AG20443 (cell line): Measurements from ENCODE around the gene TRMT10A.
A peak's percentile ranks its signal among the peaks of the same experiment; 100 is the strongest.

Experiments used
- DNase-seq: peaks from one replicate; pipeline ENCODE4 v3.0.0; 2012; ENCODE audit warnings: low spot score, mixed read lengths

TRMT10A gene, protein sequence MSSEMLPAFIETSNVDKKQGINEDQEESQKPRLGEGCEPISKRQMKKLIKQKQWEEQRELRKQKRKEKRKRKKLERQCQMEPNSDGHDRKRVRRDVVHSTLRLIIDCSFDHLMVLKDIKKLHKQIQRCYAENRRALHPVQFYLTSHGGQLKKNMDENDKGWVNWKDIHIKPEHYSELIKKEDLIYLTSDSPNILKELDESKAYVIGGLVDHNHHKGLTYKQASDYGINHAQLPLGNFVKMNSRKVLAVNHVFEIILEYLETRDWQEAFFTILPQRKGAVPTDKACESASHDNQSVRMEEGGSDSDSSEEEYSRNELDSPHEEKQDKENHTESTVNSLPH

DNA sequence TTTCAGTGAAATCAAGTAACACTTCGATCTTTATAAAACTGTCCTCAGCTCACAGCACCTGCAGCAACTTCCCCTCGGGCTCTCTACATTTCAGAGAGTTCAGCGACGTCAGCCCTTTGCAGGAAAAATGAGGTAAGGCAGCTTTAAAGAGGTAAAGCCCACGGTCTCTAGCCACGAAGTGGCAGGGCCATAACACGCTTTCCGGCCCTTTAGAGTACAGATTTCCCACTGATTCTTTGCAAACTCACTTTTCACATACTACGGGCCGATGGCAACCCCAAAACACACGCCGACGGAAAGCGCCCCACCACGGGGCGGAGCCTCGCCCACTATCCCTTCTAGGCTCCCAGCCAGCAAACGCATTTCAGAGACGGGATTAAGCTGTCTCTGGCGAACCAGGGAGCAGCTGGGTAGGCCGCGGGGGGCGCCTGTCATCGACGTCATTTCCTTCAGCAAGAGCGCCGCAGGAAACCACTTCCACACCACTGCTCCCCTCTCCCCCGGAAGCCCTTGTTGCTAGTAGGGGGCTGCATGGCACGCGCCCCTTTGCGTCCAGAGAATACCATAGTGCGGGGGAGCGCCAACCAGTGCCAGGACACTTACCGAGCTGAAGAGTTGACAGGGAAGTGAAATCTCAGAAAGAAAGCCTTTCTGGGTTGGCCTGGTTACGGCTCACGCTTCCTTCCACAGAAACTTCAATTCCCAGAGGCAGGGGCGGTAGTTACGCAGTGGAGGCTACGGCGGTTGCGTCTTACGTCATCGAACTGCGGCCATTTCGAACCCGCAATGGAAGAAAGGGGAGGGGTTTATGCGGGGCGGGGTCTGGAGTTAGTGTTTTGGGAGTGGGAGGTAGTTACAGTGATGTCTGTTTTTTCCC lies at the start of gene TRMT10A:
TSS of gene TRMT10A (minus strand) at position 730 of the 877 bp plus-strand sequence. CDS start 4,701 bp downstream, outside the sequence.
- peak; percentile 95 for DNase-seq

DNA sequence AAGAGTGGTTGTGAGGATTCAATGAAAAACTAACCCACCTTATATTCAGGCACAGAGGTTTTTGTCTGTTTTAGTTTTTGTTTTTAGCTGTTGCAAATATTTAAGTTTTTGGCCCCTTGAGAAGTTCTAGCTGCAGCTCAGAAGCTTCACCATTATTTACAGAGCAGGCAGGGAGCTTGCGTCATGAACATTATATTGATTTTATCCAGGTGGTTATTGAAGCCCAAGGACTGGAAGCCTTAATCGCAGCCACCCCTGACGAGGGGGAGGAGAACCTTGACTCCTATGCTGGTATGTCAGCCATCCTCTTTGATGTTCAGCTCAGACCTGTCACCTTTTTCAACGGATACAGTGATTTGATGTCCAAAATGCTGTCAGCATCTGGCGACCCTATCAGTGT lies 48.9 kb upstream of the TRMT10A start:
- DNase-seq = no peak

DNA sequence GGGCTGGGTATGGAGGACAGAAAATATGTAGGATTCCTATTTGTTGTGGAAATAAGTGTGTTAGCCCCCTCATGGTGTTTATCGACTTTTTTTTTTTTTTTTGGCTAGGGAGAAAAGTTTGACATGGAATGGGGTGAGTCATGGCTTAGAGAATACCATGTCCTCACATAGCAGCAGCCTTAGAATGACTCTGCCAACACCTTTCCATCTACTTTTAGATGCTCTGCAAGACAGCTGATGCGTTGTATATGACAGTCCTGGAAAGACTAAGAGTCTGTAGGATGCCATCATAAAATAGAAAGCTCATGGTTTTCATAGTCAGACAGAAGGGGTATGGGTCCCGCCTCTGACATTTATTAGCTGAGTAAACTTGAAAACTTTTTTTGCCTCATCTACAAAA lies 48.4 kb upstream of the TRMT10A start:
- no peak for DNase-seq

DNA sequence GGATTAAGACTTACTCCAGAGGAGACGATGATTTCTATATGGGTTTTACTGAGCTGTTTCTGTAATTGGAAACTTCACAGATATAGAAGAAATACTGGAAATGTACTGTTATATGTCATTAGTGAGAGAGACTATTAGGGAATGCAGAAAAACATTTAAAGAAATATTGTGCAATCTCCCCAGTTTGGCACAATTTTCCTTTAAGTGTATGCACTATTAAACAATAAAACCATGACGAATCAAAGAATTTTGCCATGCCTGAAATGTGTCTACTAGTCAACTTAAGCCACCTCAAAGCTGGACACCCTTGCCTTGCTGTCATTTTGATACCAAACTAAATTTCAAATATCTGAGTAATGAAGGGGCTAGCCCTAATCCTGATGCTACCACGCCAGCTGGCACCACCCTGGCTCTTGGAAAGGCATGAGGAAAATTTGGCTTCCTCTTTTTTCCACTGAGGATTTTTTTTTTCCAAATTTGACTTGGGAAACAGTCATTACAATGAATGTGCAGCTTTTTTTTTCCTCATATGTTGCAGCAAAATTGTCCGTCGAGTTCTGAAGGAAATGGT lies 46.9 kb upstream of the TRMT10A start:
- no peak for DNase-seq

DNA sequence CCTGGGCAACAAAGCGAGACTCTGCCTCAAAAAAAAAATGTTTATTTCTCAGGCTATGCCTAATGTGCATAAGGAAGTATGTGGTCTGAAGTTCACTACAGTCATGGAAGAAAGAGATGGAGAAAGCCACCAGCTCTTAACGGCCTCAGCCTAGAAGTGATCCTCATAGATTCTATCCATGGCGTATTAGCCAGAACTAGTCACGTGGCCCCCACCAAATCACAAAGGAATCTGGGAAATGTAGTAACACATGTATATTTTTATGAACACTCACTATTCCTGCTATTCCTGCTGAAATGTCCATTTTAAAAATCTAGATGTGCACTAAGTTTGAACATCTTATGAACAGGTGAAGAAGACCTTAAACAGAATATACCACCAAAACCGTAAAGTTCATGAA lies 44.6 kb upstream of the TRMT10A start:
- no peak for DNase-seq

DNA sequence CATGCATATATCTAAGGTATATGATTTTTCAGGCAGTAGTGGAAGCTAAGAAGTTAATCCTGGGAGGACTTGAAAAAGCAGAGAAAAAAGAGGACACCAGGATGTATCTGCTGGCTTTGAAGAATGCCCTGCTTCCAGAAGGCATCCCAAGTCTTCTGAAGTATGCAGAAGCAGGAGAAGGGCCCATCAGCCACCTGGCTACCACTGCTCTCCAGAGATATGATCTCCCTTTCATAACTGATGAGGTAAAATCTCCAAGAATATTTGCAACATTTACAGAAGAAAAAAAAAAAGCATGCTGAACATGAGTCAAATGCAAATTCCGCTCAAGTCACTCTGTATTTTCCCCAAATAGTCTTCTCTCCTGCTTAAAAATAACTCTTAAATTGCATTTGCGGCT lies 42.9 kb upstream of the TRMT10A start:
- no peak for DNase-seq

DNA sequence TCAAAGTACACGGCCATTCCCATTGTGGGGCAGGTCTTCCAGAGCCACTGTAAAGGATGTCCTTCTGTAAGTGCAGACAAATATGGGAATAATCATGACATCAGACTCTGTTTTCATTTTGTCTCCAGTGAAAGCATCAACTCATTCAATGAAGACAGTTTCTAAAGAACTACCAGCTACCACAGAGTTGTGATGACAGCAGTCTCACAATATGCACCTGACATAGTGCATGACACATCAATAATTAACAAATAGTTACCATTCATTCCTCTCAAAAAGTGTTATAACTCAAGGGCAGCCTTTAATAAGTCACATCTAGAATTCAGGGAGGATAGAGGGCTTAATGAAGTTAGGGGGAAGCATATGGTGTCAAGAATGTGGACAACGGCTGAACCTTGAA lies 31.0 kb upstream of the TRMT10A start:
- no peak for DNase-seq

DNA sequence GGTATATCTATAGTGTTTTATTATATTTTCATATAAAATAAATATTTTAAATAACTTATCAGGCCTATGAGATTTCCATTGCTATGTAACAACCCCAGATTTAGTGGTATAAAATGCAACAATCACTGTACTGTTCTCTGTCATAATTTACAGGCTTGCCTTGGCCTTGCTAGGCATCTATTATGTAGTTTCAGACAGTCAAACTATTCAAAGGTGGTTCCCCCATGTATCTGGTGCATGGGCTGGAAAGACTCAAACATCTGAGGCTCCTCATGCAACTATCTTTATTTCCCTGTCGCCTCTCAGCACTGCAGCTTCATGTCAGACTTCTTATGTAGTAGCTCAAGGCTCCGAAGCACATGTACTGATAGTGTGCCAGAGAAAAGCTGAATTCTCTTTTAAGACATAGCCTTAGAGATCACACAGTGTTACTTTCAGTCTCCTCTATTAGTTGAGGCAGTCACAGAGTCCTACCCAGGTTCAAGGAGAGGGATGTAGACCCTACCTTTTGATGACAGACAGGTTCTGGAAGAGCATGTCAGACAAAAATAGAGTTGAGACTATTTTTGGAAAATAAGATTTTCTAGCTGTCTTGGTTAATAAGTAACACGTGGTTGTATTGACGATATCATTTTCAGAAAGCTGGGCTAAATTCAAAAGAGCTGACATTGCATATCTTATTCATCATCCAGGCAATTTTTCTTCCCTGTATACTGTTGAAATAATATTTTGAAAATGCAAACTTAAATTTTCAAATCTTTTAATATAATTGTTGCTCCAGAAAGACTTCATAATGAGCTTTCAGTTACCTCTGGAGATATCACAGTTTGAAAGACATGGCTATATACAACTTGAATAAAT lies 30.2 kb upstream of the TRMT10A start:
- DNase-seq = no peak

DNA sequence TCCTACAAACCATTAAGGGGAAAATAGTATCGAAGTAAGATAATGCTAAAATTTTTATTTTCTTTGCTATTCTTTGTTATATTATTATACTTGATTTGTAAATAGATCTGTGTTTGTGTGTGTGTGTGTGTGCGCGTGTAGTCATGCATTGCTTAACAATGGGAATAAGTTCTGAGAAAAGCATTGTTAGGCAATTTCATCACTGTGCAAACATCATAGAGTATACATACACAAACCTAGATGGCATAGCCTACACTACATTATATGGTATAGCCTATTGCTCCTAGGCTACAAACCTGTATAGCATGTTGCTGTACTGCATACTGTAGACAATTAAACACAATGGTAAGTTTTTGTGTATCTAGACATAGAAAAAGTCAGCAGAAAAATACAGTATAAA lies 27.9 kb upstream of the TRMT10A start:
- no peak for DNase-seq

DNA sequence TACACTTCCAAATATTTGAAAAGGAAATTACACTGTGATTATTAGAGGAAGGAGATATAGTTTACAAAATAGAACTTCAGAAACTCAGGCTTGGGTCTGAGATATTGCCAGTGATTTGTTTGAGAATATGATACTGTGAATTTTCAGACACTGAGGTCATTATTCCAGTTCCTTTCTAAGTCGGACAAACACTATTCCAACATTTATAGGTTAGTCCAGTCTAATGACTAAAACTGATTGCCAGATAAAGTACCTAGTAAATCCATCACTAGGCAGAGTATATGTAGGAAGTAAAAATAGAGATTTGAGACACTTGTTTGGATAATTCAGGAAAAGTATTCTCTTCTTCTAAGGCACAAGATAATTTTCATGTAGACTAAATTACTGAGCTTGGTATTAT lies 24.0 kb upstream of the TRMT10A start:
- no peak for DNase-seq

DNA sequence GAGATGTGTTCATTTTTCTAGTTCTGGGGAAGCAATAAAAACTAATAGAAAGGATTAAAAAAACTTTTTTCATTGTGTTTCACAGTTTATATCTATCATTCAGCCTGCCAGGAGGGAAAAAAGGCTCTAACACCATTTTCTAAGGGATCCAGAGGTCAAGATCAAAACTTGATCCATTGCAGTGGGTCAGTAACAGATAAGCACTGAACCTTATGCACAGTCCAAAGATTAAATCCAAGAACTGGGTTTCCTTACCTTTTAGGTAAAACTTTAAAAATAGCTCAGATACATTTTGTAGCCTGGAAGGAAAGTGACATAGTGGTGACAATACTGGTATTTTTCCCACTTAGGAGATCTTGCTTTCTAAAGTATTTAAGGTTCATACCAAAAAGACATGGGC lies 23.5 kb upstream of the TRMT10A start:
- DNase-seq = no peak

DNA sequence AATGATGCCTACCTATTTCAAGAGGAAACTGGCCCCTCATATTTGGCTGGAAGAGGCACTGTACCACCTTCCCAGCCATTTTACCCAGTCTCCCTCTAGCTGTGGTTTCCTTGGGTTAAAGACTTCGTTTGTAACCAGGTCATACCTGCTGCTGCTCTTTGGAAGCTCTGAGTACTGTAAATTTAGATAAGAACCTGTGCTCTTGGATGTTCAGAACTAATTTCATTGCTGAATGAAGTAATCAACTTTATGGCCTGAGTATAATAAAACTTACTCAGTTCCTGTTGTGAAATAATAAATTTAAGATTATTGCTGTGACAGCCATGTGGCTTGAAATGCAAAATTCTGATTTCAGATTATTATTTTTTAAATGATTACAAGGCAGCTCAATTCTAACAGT lies 23.0 kb upstream of the TRMT10A start:
- DNase-seq = no peak

DNA sequence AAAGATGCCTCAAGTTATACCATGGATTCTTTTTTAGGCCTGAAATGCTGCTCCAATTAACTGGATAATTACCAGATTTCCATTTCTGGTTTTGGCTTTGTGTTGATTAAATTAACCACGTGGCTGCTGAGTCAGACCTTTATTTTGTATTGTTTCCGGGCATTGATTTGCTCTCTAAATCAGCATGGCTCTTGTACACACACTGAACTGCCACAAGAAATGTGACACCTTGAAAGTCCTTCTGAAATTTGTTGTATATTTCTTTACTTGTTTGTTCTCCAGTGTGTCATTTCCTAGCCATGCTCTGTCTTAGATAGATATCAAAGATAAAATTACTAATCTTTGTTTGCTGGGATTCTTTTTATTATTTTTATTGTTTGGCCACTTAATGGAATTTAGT lies 22.5 kb upstream of the TRMT10A start:
- no peak for DNase-seq

DNA sequence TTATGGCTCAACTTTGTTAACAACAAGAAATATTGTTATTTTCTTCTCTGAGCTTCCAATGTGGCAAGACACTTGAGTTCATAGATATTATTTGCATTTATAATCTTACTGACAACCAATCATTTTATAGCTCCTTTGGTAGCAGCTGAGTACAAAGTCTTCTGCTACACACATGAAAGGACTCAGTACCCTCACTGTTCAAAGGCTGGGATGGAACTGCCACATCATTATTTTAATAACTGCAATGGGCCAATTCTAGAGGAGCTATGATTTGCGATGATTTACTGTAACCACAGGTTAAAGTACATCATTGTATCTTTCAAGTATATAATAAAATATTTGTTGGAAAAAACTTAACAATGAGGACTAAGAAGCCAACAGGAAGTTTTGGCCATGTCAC lies 21.7 kb upstream of the TRMT10A start:
- DNase-seq = no peak

DNA sequence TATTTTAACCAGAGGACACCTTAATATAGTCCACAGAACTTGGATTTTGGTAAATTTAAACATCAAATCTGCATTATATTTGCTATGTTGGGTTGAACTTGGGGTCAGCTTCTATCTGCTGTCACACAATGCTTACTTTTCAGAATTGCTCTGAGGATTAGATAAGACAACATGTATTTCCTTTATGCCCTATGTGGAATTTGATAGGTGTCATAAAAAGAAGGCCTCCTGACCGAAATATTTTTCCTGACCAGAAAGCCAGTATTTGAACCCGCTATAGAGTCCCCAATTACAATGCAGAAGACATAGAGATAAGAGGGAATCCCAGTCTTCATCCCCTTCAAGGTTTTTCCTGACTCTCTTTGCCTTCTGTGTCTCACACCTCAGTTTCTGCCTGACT lies 14.9 kb upstream of the TRMT10A start:
- no peak for DNase-seq

DNA sequence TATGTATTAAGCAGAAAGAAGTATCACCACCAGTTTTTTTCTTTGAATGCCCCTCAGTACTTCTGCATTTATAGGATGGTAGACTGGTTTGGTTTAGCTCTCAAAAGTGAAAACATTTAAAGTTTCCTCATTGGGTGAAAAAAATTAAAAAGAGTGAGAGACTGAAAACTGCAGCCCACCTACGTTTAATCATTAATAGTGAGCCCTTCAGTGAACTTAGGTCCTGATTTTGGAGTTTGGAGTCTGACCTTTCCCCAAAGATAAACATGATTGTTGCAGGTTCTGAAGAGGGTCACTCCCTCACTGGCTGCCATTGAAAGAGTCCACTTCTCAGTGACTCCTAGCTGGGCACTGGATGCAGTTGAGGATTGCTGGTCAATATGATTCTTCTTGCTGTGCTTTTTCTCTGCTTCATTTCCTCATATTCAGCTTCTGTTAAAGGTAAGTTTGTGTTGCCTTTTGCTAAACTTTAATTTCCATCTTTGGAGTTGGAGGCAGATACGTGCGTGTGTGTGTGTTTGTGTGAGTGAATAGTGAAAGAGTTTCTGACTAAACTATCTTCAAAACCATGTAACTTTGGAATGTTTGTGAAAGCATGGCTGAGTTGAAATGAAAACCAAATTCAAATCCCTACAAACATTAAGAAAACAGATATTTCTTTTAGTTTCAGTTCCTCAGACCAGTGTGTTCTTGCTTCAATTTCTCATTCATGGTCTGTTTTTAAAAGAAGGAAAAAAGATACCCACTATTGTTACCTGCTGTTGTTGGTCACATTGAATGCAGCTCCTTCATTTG lies 10.9 kb upstream of the TRMT10A start, which contains the start of gene MTTP:
TSS of gene MTTP (plus strand) at position 295 of the 795 bp plus-strand sequence. CDS start at position 381, 86 bp downstream.
- DNase-seq = no peak

DNA sequence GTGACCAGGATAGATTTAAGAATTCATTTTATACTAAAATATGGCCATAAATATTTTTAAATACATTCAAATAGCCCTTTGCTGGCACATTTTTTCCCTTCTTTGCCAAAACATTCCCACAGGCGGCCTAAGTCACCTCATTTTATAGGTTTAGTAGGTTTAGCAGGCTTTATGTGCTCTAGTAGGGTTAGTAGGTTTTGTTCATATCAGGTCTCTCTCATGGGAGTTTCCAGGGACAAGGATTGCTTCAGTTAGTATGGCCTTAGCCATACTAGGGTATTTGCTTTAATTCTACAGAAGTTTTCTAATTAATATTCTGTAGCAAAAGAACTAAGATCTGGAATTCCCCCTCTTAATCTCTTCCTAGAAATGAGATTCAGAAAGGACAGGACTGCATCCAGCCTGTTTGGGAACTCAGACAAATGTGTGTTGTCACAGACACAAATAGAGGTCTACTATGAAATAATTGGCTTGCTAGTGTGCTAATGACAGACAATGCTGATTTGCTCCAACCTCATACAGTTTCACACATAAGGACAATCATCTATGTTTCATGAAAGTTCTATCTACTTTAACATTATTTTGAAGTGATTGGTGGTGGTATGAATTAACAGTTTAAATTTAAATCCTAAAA lies 10.0 kb upstream of the TRMT10A start:
- DNase-seq = no peak

DNA sequence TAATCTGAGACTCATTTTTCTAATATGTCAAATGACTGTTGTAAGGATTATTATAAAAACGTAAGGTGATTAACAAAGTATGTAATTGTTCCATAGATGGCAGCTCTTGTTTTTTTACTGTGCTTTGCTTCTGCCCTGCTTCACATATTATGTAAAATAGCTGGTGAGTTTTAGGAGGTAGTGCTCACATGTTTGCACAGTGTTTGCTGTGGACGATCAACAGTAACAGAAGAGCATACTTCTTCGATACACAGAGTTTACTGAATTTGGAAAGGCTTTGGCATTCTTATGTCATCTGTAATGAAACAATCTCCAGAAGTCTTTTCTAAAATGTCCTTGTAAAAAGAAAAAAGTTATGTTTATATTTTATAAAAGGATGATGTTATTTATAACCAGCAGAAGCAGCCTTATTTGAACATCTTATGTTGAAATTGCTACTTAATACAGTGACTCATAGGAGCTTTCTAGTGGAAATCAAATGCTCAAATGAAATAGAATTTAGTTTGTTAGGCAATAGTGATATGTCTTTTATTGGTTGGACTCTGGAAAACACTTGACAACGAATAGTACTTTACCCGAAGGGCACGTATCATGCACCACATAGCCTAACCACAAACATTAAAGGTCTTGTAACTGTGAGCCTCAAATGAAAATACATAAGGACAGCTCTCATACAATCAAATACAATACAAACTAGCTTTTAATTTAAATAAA lies 8.8 kb upstream of the TRMT10A start:
- no peak for DNase-seq

DNA sequence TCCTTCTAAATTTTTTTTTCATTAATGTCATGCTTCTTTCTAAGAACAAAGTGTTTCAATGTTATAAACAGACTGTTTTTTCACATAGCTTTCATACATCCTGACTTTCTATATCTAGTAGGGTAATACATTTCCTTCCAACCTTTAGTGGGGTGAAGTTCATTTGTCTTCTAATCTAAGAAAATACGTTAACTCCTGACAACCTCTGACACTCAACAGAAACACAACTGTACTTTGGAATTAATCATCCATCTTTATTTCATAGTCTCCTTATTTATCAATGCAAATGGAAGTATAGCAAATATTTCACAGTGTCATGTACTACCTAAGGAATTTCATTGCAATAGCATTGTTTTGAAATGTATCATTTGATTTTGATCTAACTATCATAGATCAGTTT lies 8.0 kb upstream of the TRMT10A start:
- no peak for DNase-seq

DNA sequence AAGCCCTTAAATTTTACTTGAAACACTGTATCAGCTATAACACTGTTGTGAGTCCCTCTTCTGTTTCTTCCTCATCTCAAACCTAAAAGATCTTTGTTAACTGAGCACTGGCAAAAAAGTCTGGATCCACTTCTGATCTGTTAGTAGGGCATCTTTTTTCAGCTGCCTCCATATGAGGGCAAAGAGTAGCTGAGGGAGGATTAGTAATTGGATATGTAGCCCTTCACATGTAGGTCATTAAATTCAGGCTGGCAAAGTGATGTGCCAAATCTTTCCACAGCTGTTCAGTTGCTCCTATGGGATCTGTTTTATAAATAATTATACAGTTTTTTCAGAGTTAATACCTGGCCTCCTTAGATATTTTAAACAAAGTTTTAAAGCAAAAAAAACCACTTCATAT lies 1.1 kb upstream of the TRMT10A start:
- DNase-seq = no peak
